Measurements from ENCODE around the gene STXBP5.

Gene STXBP5

GRCh38 chr6:147213772-147214171 lies 9.6 kb downstream of the STXBP5 start:
- Histone ChIP-seq H3K27ac (ENCODE audit: low read length) (no peak overlapping the region), H3K4me2 (ENCODE audit: low read depth, low read length) (no peak overlapping the region), H3K79me2 (ENCODE audit: low read length) (no peaks in the 10 kb centered on the region), H2AFZ (ENCODE audit: low read length) (no peak overlapping the region), H3K36me3 (replicated peaks; ENCODE audit: insufficient read depth, low read length) (no peaks in the 10 kb centered on the region), H3K27me3 (replicated peaks; ENCODE audit: insufficient read depth, low read length) (no peaks in the 10 kb centered on the region), H3K9me3 (replicated peaks; ENCODE audit: insufficient read depth, low read length) (no peaks in the 10 kb centered on the region), H3F3A (ENCODE audit: insufficient read depth, low read length) (no peaks in the 10 kb centered on the region), H3K9me2 (replicated peaks; ENCODE audit: insufficient read depth, low read length) (no peaks in the 10 kb centered on the region), H4K20me1 (ENCODE audit: insufficient read depth, low read length) (no peaks in the 10 kb centered on the region), H3K9ac (ENCODE audit: low read length) (no peak overlapping the region), H3K4me3 (ENCODE audit: low read length) (no peak overlapping the region), H3K4me1 (ENCODE audit: low read length) (no peaks in the 10 kb centered on the region)
- no peak for DNase-seq
- TF ChIP-seq EZH2phosphoT487 (IDR thresholded peaks at IDR 0.05; ENCODE audit: low read length) (no peak), EZH2 (optimal IDR thresholded peaks at IDR 0.05; ENCODE audit: low read depth, low read length) (no peak), CTCF (IDR thresholded peaks at IDR 0.05; ENCODE audit: low read length) (no peak)

- Histone ChIP-seq H3K36me3 (replicated peaks; ENCODE audit: insufficient read depth, low read length) (no peaks in the 10 kb centered on the region), H3K9me3 (replicated peaks; ENCODE audit: insufficient read depth, low read length) (no peaks in the 10 kb centered on the region), H4K20me1 (ENCODE audit: insufficient read depth, low read length) (no peaks in the 10 kb centered on the region), H3F3A (ENCODE audit: insufficient read depth, low read length) (no peaks in the 10 kb centered on the region), H3K9me2 (replicated peaks; ENCODE audit: insufficient read depth, low read length) (no peaks in the 10 kb centered on the region), H3K4me1 (ENCODE audit: low read length) (no peaks in the 10 kb centered on the region), H2AFZ (ENCODE audit: low read length) (no peak overlapping the region), H3K27me3 (replicated peaks; ENCODE audit: insufficient read depth, low read length) (no peaks in the 10 kb centered on the region), H3K27ac (ENCODE audit: low read length) (no peak overlapping the region), H3K4me2 (ENCODE audit: low read depth, low read length) (no peak overlapping the region), H3K4me3 (ENCODE audit: low read length) (no peak overlapping the region), H3K79me2 (ENCODE audit: low read length) (no peaks in the 10 kb centered on the region), H3K9ac (ENCODE audit: low read length) (no peak overlapping the region)
- no peak for DNase-seq
- TF ChIP-seq EZH2 (optimal IDR thresholded peaks at IDR 0.05; ENCODE audit: low read depth, low read length) (no peak), EZH2phosphoT487 (IDR thresholded peaks at IDR 0.05; ENCODE audit: low read length) (no peak), CTCF (IDR thresholded peaks at IDR 0.05; ENCODE audit: low read length) (no peak)
These were observed 10.3 kb downstream of the STXBP5 start for GRCh38 chr6:147214248-147215227.

GRCh38 chr6:147216915-147217314 lies 12.7 kb downstream of the STXBP5 start:
- Histone ChIP-seq H3K4me3 (ENCODE audit: low read length) (no peak overlapping the region), H3K4me1 (ENCODE audit: low read length) (no peaks in the 10 kb centered on the region), H3K27me3 (replicated peaks; ENCODE audit: insufficient read depth, low read length) (no peaks in the 10 kb centered on the region), H3F3A (ENCODE audit: insufficient read depth, low read length) (no peaks in the 10 kb centered on the region), H3K79me2 (ENCODE audit: low read length) (no peaks in the 10 kb centered on the region), H4K20me1 (ENCODE audit: insufficient read depth, low read length) (no peaks in the 10 kb centered on the region), H3K9me2 (replicated peaks; ENCODE audit: insufficient read depth, low read length) (no peaks in the 10 kb centered on the region), H3K27ac (ENCODE audit: low read length) (no peak overlapping the region), H3K9me3 (replicated peaks; ENCODE audit: insufficient read depth, low read length) (no peaks in the 10 kb centered on the region), H3K9ac (ENCODE audit: low read length) (no peak overlapping the region), H3K4me2 (ENCODE audit: low read depth, low read length) (no peak overlapping the region), H3K36me3 (replicated peaks; ENCODE audit: insufficient read depth, low read length) (no peaks in the 10 kb centered on the region), H2AFZ (ENCODE audit: low read length) (no peak overlapping the region)
- TF ChIP-seq EZH2 (optimal IDR thresholded peaks at IDR 0.05; ENCODE audit: low read depth, low read length) (no peak), CTCF (IDR thresholded peaks at IDR 0.05; ENCODE audit: low read length) (no peak), EZH2phosphoT487 (IDR thresholded peaks at IDR 0.05; ENCODE audit: low read length) (no peak)
- no peak for DNase-seq

All from MM.1S (cell line).